ENCODE results near the gene FAM177B.
A peak's percentile ranks its signal among the peaks of the same experiment; 100 is the strongest.
"Not testable (repeated sequence)": the region's sequence is repeated elsewhere in the genome, so short reads cannot be mapped to it uniquely, and the experiment has no call there.

FAM177B gene

DNA sequence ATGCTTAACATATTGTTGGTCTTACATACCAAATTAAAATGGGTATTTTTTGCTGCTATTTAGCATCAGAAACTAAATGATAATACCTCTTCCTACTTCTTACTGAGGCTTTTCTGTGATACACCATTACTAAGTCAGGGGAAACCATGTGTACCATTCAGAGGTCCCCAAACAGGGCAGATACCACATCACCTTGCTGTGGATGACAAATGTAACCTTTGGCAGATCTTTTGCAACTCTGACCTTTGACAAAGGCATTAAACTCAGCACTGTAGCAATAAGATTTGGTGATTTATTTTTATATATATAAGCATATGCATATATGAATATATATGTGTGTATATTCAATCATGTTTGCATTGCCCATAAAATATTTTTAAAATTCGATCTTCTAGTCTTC lies 2.9 kb downstream of the FAM177B start:
- DNase-seq (ENCODE audit: low spot score) = no peak

- DNase-seq (ENCODE audit: low spot score) = not testable (repeated sequence)
Observed at GRCh38 chr1:222741630-222742457, 4.8 kb downstream of the FAM177B start.

DNA sequence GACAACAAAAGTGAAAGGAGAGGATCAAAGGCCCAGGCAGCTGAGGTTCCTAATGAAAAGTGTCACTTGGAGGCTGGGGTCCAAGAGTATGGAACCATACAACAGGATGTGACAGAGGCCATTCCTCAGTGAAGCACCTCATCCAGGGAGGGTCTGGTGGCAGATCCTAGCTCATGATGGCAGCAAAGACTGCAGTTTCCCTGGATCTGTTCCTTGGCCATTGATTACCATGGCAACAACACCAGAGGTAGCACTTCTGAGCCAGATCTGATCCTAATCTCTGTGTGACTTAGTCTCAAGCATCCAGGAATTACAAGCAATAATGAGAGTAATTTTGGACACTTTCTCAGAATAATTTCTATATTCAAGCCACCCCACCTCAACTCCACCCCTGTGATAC lies 12.9 kb downstream of the FAM177B start:
- peak; percentile 76 for DNase-seq (ENCODE audit: low spot score)

GRCh38 chr1:222750651-222751050 lies 13.6 kb downstream of the FAM177B start:
- DNase-seq (ENCODE audit: low spot score) = no peak

- no peak for DNase-seq (ENCODE audit: low spot score)
Observed at GRCh38 chr1:222751255-222751654, 14.3 kb downstream of the FAM177B start.

GRCh38 chr1:222754366-222755139 lies 17.6 kb downstream of the FAM177B start:
- no peak for DNase-seq (ENCODE audit: low spot score)

DNA sequence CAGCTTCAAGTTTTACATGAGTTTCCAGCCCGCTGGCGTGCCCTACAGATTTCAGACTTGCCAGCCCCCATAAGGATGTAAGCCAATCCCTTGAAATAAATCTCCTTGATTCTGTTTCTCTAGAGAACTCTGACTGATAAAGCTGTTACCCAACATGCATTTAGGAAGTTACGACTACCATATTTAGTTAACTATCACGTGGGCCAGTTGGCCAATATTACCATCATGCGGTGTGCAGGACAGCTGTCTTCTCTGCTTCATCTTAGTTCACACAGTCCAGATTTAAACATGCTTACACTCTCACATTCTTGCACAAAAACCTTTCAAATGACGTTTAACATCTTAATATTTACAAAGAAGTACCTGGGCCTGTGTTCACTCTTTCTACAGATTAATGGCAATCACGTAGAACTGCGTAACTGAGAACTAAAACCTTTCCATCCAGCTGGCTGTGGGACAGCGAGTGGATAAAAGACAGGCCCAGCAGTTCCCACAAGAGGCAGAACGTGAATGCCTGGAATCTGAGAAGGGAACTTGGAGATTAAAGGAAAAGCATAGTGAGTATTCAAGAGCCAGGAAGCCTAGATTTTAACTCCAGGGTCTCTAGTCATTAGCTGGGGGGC lies 20.8 kb downstream of the FAM177B start:
- no peak for DNase-seq (ENCODE audit: low spot score)

DNA sequence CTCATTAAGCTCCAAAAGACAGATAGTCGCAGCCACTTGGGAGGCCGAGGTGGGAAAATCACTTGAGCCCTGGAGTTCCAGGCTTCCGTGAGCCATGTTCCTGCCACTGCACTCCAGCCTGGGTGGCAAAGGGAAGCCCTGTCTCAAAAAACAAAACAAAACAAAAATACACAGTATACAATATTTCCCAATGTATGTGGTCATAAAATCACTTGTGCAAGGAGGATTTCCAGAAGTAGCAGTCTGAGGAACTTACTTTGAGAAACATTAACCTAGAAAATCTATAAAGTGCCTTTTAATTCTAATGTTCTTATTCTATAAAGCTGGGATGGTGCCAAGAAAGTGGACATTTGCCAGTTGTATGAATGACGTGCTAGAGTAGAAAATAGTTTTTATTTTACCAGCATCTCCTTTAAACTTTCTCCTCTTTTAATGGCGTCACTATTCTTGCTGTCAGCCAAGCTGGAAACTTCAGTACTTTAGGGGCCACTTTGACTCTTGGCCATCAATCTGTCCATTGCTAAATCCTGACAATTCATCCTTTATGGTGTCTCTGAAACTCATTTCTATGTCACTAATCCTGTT lies 22.5 kb downstream of the FAM177B start:
- no peak for DNase-seq (ENCODE audit: low spot score)

GRCh38 chr1:222761083-222761482 lies 24.1 kb downstream of the FAM177B start:
- peak; percentile 38 for DNase-seq (ENCODE audit: low spot score)

GRCh38 chr1:222762178-222762577 lies 25.2 kb downstream of the FAM177B start:
- DNase-seq (ENCODE audit: low spot score) = not testable (repeated sequence)

DNA sequence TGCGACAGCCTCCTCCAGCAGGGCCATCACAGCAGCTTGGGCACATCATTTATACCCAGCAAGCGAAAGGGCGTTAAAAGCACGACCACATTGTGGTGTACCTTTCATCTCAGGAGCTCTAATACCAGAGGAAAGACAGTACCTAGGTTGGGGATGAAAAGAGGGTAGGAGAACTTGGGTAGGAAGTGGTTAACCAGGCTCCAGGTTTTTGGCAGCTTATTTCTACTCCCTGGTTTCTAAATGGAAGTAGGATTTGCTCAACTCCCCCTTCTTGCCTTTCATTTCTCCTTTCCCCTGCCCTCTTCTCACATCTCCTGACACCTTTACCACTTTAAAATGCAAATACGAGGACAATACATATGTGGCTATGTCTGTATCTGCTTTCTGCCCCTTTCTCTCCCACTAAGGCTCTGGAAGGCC lies 30.2 kb downstream of the FAM177B start:
- no peak for DNase-seq (ENCODE audit: low spot score)

GRCh38 chr1:222768592-222768991 lies 31.6 kb downstream of the FAM177B start:
- no peak for DNase-seq (ENCODE audit: low spot score)

DNA sequence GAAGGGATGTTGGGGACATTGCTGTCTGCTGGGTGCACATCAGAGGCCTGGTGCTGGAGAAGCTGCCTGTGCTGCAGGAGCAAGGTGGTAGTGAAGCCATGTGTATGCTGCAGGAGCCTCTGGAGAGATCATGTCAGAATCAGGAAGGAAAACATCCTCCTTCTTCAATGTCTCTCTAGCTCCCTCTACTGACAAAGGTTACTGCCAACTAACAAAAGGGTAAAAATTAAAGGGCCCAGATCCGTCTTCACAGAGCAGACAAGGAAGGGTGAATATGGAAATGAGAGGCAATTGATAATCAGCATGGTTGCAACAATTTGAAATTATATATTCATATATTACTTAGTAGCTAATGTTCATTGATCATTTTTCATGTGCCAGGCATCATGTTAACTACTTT lies 32.2 kb downstream of the FAM177B start:
- DNase-seq (ENCODE audit: low spot score) = no peak

GRCh38 chr1:222769971-222770620 lies 33.1 kb downstream of the FAM177B start:
- no peak for DNase-seq (ENCODE audit: low spot score)

GRCh38 chr1:222772996-222773379 lies 36.0 kb downstream of the FAM177B start:
- no peak for DNase-seq (ENCODE audit: low spot score)

DNA sequence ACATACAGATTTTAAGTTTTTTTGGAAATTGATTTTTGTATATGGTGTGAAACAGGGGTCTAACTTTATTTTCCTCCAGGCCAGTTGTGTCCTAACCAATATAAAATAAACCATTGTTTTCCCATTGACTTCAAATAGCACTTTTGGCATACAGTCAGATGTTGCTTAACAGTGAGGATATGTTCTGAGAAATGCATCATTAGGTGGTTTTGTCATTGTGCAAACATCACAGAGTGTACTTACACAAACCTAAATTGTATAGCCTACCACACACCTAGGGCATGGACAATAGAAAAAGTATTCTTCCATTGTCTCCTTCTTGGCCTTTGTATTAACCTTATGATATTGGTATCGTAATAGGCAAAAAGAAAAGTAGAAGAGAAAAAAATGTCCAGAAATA lies 40.5 kb downstream of the FAM177B start:
- no peak for DNase-seq (ENCODE audit: low spot score)

DNA sequence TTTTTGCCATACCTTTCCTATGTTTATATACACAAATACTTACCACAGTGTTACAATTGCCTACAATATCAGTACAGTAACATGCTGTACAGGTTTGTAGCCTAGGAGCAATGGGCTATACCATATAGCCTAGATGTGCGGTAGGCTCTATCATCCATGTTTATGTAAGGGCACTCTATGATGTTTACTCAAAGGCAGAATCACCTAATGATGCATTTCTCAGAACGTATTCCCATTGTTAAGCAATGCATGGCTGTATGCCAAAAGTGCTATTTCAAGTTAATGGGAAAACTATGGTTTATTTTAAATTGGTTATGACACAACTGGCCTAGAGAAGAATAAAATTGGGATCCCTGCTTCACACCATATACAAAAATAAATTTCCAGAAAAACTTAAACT lies 41.0 kb downstream of the FAM177B start:
- no peak for DNase-seq (ENCODE audit: low spot score)

DNA sequence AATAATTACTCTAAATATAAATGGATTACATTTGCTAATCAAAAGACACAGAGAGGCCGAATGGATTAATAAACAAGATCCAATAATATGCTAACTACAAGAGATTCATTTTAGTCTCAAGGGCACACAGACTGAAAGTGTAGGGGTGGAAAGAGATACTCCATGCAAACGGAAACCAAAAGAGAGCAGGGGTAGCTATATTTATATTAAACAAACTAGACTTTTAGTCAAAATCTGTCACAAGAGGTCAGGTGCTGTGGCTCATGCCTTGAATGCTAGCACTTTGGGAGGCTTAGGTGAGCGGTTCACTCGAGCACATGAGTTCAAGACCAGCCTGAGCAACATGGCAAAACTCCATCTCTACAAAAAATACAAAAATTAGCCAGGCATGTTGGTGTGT lies 44.2 kb downstream of the FAM177B start:
- DNase-seq (ENCODE audit: low spot score) = no peak

DNA sequence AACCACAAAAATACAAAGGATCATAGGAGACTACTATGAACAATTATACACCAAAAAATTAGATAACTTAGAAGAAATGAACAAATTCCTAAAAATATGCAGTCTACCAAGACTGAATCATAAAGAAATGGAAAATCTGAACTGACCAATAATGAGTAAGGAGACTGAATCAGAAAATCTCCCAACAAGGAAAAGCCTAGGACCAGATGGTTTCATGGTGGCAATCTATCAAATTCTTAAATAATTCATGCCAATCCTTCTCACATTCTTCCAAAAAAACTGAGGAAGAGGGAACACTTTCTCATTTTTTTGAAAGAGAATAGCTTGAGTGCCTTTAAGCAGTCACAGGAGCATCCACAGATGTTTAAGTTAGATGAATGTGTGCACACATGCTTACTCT lies 46.0 kb downstream of the FAM177B start:
- no peak for DNase-seq (ENCODE audit: low spot score)

DNA sequence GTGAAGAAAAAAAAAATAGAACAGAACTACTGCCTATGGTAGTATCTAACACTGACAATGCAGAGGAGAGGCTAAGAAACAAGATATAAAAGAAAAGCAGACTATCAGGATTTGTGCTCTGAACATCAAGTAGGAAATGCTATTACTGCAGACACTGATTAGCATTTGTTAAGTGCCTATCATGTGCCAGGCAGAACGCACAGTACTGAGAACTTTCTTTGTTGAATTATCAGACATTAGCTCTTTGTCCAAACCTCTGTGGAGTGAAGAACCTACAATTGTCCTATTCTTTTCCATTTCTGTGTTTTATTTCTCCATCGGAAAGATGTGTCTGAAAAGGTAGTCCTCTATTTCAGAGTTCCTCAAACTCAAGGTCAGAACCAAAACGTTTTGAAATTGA lies 47.4 kb downstream of the FAM177B start:
- no peak for DNase-seq (ENCODE audit: low spot score)

- no peak for DNase-seq (ENCODE audit: low spot score)
Observed at GRCh38 chr1:222784916-222785315, 47.9 kb downstream of the FAM177B start.

DNA sequence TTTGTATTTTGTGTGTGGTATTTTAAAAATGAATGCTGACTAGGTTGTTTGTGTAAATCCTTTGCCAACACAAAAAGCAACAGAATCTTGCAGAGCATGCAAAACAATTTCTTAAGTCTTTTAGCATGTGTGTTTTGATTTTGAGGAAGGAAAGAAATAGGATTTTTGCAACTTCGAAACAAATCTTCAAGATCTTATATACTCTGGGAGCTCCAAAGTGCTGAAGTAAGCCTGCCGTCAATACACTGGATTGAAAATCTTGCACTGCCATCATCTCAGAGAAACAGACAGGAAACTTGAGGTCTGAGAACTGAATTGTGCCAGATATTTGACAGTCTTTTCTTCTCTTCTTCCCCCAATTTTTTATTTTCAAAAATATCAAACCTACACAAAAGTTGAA lies 48.5 kb downstream of the FAM177B start:
- no peak for DNase-seq (ENCODE audit: low spot score)

Data from SK-N-DZ (cell line).